Muscle layer of duodenum (tissue), 2 donors: ENCODE measurements around the gene OGFOD1.

ENCODE experiments used
- H3K27ac ChIP-seq: one replicate; pipeline ENCODE4 v1.7.0; 2013; ENCODE audit warnings: mild to moderate bottlenecking, low read length
- H3K27me3 ChIP-seq: one replicate; pipeline ENCODE4 v1.7.0; 2013; ENCODE audit warnings: low read depth, mild to moderate bottlenecking, control low read depth, low read length
- H3K36me3 ChIP-seq, 2 donors: one replicate each; pipeline ENCODE4 v1.7.0; 2013; ENCODE audit warnings: low read length in 2 of 2, control low read depth in 1 of 2, mild to moderate bottlenecking in 1 of 2; ENCODE audit not compliant: insufficient read depth in 2 of 2, control insufficient read depth in 1 of 2
- H3K4me1 ChIP-seq, 2 donors: one replicate each; pipeline ENCODE4 v1.7.0; 2013; ENCODE audit warnings: low read length in 2 of 2, mild to moderate bottlenecking in 2 of 2, control low read depth in 1 of 2, moderate library complexity in 1 of 2; ENCODE audit not compliant: insufficient read depth in 2 of 2, control insufficient read depth in 1 of 2
- H3K4me3 ChIP-seq, 2 donors: one replicate each; pipeline ENCODE4 v1.7.0; 2013; ENCODE audit warnings: low read length in 2 of 2, low read depth in 1 of 2, mild to moderate bottlenecking in 1 of 2
- H3K9me3 ChIP-seq, 2 donors: one replicate each; pipeline ENCODE4 v1.7.0; 2013; ENCODE audit warnings: low read length in 2 of 2, control low read depth in 1 of 2, mild to moderate bottlenecking in 1 of 2; ENCODE audit not compliant: control insufficient read depth in 1 of 2
- donor health status: healthy.

OGFOD1 gene

GRCh38 chr16:56428091-56428490 lies 23.3 kb upstream of the OGFOD1 start:
- H3K9me3 ChIP-seq = no peaks in the 10 kb centered on the region
- peaks cover 2 to 4% of the 10 kb centered on the region in 2 donors for H3K4me1 ChIP-seq
- H3K27ac ChIP-seq = no peak overlapping the region
- no peak overlapping the region for H3K4me3 ChIP-seq
- peaks cover 19 to 20% of the 10 kb centered on the region in 2 donors for H3K36me3 ChIP-seq
- no peaks in the 10 kb centered on the region for H3K27me3 ChIP-seq

DNA sequence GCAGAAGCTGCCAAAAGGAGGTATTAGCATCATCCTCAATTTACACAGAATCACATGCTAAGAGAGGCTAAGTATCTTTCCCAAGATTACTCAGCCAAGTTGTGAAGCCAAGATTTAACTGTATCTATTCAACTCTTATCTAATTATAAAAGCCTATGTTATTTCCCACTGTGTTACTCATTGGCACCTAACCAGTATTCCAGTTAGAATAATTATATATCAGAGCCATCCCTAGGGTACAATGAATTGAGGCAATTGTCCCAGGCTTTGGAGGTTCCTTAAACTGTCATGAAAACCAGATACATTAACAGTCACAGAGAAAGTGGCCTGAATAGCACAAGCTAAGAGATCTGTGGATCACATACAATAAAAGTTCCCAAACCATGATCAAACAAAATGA lies 15.1 kb upstream of the OGFOD1 start:
- no peaks in the 10 kb centered on the region for H3K9me3 ChIP-seq
- no peaks in the 10 kb centered on the region for H3K27me3 ChIP-seq
- no peak overlapping the region for H3K4me3 ChIP-seq
- peaks cover 45 to 48% of the 10 kb centered on the region in 2 donors for H3K36me3 ChIP-seq
- no peaks in the 10 kb centered on the region for H3K4me1 ChIP-seq
- H3K27ac ChIP-seq = no peak overlapping the region

DNA sequence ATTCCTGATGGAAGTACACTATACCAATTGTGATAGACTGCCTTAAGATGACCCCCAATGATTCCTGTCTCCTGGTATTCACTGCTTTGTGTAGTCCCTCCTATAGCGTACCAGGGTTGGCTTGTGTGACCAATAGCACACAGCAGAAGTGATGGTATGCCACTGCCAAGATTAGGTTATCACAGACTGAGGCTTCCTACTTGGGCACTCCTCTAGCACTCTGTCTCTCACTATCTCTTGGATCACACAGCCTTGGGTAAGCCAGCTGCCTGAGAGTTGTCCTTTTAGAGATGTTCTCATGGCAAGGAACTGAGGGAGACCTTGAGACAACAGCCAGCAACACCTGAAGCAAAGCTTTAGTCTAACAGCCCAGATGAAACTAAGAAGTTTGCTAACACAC lies 13.3 kb upstream of the OGFOD1 start:
- Histone ChIP-seq H3K9me3 (no peaks in the 10 kb centered on the region), H3K36me3 (peaks cover 45 to 49% of the 10 kb centered on the region in 2 donors), H3K4me3 (no peak overlapping the region), H3K4me1 (no peaks in the 10 kb centered on the region), H3K27me3 (no peaks in the 10 kb centered on the region), H3K27ac (no peak overlapping the region)

GRCh38 chr16:56447286-56447685 lies 4.1 kb upstream of the OGFOD1 start:
- Histone ChIP-seq H3K27me3 (no peaks in the 10 kb centered on the region), H3K4me3 (no peak overlapping the region), H3K36me3 (peaks cover 23 to 25% of the 10 kb centered on the region in 2 donors), H3K4me1 (peaks cover 14 to 18% of the 10 kb centered on the region in 2 donors), H3K27ac (no peak overlapping the region), H3K9me3 (no peaks in the 10 kb centered on the region)

- Histone ChIP-seq H3K9me3 (no peaks in the 10 kb centered on the region), H3K4me3 (no peak overlapping the region), H3K36me3 (peaks cover 19 to 20% of the 10 kb centered on the region in 2 donors), H3K27ac (no peak overlapping the region), H3K4me1 (peaks cover 18 to 26% of the 10 kb centered on the region in 2 donors), H3K27me3 (no peaks in the 10 kb centered on the region)
Observed at GRCh38 chr16:56448005-56448404, 3.3 kb upstream of the OGFOD1 start.

DNA sequence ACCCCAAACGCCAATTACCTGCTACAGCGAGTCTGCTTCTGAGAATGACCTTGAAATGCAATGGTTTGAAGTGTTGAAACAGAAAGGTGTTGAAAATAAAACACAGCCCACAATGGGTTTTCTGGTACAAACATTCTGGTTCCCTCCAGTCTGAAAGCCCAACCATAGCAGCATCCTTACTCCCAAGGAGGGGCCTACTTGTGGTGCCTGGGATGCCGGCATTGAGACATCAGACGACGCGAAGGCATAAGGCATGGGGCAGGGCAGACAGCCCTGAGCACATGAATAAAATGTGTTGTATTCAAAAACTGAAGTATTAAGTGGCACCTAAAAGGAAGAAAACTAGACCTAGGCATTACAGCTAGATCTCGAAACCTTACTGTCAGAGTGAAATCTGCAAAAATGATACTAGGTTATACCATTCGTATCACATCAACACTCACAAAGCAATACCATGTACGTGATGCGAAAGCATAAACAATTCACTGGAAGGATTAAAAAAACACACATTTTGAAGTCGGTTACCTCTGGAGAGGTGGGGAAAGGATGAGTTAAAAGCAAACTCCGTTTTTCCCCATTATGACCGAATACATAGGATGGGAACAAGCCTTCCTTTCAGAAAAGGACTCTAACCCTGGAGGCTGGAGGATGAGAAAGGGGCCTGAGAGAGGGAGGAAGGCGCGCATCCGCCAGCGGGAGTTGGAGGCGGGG lies 924 bp upstream of the OGFOD1 start:
- peaks cover 20 to 30% of the 10 kb centered on the region in 2 donors for H3K36me3 ChIP-seq
- peaks cover 18 to 30% of the 10 kb centered on the region in 2 donors for H3K4me1 ChIP-seq
- H3K27ac ChIP-seq = peak overlapping the region; percentile 70

DNA sequence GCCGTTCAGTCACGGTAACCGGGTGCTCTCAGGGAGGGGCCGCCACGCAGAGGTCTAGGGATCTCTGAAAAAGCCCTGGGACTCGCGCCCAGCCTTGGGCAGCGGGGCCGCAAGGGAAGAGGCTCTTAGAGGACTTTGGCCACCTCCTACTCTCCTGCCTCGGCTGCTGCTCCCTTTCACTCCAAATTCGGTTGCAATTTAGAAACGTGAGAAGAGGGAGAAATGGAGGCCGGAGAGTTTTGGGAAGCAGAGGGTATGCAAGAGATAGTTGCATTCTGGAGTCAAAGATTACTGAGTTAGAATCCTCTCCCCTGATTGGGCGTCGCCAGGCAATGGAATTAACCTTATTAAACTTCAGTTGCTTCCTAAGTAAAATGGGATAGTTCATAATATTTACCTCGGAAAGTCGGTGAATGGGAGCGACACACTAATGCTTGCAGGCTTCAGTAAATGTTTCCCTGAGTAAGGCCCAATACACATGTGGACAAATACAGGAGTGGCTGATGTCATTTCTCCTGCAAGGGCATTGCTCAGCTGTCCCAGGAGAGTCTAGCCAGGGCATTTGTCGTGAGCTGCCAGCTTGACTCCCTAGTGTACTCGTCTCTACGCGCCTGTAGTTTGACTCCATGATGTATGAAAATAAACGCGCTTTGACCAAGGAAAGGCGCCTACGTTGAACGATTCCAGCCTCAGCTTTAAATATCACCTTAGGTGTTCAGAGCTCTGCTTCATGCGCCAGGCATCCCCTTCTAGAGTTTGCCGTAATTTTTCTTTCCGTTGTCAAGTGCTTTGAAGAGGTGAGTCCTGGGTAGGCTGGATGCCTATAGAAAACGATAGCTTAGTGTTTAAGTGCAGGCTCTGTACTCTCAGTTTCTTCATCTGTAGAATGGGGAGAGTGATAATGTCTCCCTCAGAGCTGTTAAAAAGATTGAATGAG lies 667 bp downstream of the OGFOD1 start:
- H3K9me3 ChIP-seq = no peaks in the 10 kb centered on the region
- no peaks in the 10 kb centered on the region for H3K27me3 ChIP-seq
- H3K27ac ChIP-seq = peak overlapping the region; percentile 82
- peaks cover 18 to 30% of the 10 kb centered on the region in 2 donors for H3K4me1 ChIP-seq
- peaks cover 28 to 35% of the 10 kb centered on the region in 2 donors for H3K36me3 ChIP-seq
- peak overlapping the region; percentile 98 to 99 for H3K4me3 ChIP-seq

More for the DNA sequence above, 924 bp upstream of the OGFOD1 start:
- H3K4me3 ChIP-seq = peak overlapping the region; percentile 98 to 99
- no peaks in the 10 kb centered on the region for H3K9me3 ChIP-seq
- H3K27me3 ChIP-seq = no peaks in the 10 kb centered on the region

- Histone ChIP-seq H3K9me3 (no peaks in the 10 kb centered on the region), H3K36me3 (peaks cover 45 to 69% of the 10 kb centered on the region in 2 donors), H3K27ac (no peak overlapping the region), H3K4me3 (no peak overlapping the region), H3K4me1 (peaks cover 0 to 4% of the 10 kb centered on the region in 2 donors), H3K27me3 (no peaks in the 10 kb centered on the region)
Observed at GRCh38 chr16:56457927-56458470, 6.6 kb downstream of the OGFOD1 start.

DNA sequence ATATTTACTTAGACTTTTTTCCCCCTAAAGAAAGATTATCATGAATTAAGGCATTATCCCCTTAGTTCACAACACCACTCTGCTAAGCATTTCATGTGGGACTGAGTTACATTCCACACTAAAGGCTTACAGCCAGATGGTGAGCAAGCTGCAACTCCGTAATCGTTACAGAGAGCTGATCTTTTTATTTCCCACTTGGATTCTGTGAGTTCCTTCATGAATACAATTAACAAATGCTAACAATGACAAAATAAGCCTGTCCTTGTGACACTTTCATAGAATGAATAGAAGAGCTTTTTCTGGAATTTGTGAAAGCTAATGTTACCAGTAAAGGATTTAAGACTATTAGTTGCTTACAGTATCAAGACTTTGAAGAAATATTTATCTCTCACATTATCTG lies 8.7 kb downstream of the OGFOD1 start:
- H3K4me1 ChIP-seq = no peaks in the 10 kb centered on the region
- no peaks in the 10 kb centered on the region for H3K27me3 ChIP-seq
- no peaks in the 10 kb centered on the region for H3K9me3 ChIP-seq
- H3K27ac ChIP-seq = no peak overlapping the region
- peaks cover 49 to 66% of the 10 kb centered on the region in 2 donors for H3K36me3 ChIP-seq
- H3K4me3 ChIP-seq = no peak overlapping the region

DNA sequence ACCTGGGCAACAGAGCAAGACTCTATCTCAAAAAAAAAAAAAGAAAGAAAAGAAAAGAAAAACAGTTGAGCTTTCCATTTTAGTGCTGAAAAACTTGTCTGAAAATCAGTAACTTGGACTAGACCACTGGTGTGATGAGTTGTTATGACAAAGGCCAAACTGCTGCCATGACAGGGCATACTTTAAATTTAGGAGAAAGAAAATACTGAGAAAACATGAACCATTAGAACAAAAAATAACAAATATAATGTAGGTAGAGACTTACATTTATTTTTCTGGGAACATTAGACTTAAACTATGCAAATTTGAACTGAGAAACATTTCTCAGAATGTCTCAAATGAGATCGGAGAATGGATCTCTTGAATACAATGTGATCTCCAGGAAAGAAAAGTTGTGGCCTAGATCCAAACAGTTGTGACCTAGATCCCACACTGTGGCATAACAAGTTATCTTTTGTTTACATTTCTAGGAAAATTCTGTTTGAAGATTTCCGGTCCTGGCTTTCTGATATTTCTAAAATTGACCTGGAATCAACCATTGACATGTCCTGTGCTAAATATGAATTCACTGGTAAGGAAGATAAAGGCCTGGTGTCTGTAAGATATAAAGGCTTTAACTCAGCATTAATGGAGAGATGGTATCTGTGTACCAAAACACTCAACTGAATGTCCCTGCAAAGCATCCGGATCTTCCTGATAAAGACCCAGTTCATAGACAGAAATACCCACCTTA lies 10.9 kb downstream of the OGFOD1 start:
- Histone ChIP-seq H3K9me3 (no peaks in the 10 kb centered on the region), H3K27ac (no peak overlapping the region), H3K27me3 (no peaks in the 10 kb centered on the region), H3K4me3 (no peak overlapping the region), H3K36me3 (peaks cover 52 to 65% of the 10 kb centered on the region in 2 donors), H3K4me1 (no peaks in the 10 kb centered on the region)
